ENCODE results near the gene ARL10.

The ARL10 gene

GRCh38 chr5:176410486-176411180 lies 45.3 kb downstream of the ARL10 start:
- DNase-seq (ENCODE audit: low read depth in 2 of 2, low spot score in 1 of 2) = no peak

- DNase-seq (ENCODE audit: low read depth in 2 of 2, low spot score in 1 of 2) = no peak
Observed at GRCh38 chr5:176412517-176413254, 47.4 kb downstream of the ARL10 start.

- DNase-seq (ENCODE audit: low read depth in 2 of 2, low spot score in 1 of 2) = no peak
Observed at GRCh38 chr5:176413255-176413565, 47.9 kb downstream of the ARL10 start.

- no peak for DNase-seq (ENCODE audit: low read depth in 2 of 2, low spot score in 1 of 2)
Observed at GRCh38 chr5:176413709-176414191, 48.5 kb downstream of the ARL10 start.

GRCh38 chr5:176414704-176415103 lies 49.4 kb downstream of the ARL10 start:
- no peak for DNase-seq (ENCODE audit: low read depth in 2 of 2, low spot score in 1 of 2)

- DNase-seq (ENCODE audit: low read depth in 2 of 2, low spot score in 1 of 2) = no peak
Observed at GRCh38 chr5:176415240-176415951, 50.1 kb downstream of the ARL10 start.

- DNase-seq (ENCODE audit: low read depth in 2 of 2, low spot score in 1 of 2) = peak; percentile 73 to 83
Observed at GRCh38 chr5:176415952-176416924, 51.0 kb downstream of the ARL10 start, which contains the start of gene CLTB. CLTB (minus strand) TSS chr5:176416539; CDS start chr5:176416363, 176 bp downstream.

- no peak for DNase-seq (ENCODE audit: low read depth in 2 of 2, low spot score in 1 of 2)
Observed at GRCh38 chr5:176416965-176417364, 51.7 kb downstream of the ARL10 start.

- DNase-seq (ENCODE audit: low read depth in 2 of 2, low spot score in 1 of 2) = no peak
Observed at GRCh38 chr5:176418251-176418650, 53.0 kb downstream of the ARL10 start.

- no peak for DNase-seq (ENCODE audit: low read depth in 2 of 2, low spot score in 1 of 2)
Observed at GRCh38 chr5:176420086-176420485, 54.8 kb downstream of the ARL10 start.

- no peak for DNase-seq (ENCODE audit: low read depth in 2 of 2, low spot score in 1 of 2)
Observed at GRCh38 chr5:176420972-176421544, 55.8 kb downstream of the ARL10 start.

- DNase-seq (ENCODE audit: low read depth in 2 of 2, low spot score in 1 of 2) = no peak
Observed at GRCh38 chr5:176424181-176424580, 58.9 kb downstream of the ARL10 start.

- DNase-seq (ENCODE audit: low read depth in 2 of 2, low spot score in 1 of 2) = no peak
Observed at GRCh38 chr5:176425138-176425537, 59.9 kb downstream of the ARL10 start.

- DNase-seq (ENCODE audit: low read depth in 2 of 2, low spot score in 1 of 2) = no peak
Observed at GRCh38 chr5:176425791-176426190, 60.5 kb downstream of the ARL10 start.

- DNase-seq (ENCODE audit: low read depth in 2 of 2, low spot score in 1 of 2) = no peak
Observed at GRCh38 chr5:176426876-176427275, 61.6 kb downstream of the ARL10 start.

GRCh38 chr5:176427971-176428370 lies 62.7 kb downstream of the ARL10 start:
- no peak for DNase-seq (ENCODE audit: low read depth in 2 of 2, low spot score in 1 of 2)

- no peak for DNase-seq (ENCODE audit: low read depth in 2 of 2, low spot score in 1 of 2)
Observed at GRCh38 chr5:176429972-176430371, 64.7 kb downstream of the ARL10 start.

Data from stimulated activated CD8-positive, alpha-beta memory T cell treated with anti-CD3 and anti-CD28 coated beads, Interleukin-4, amount 100 ng/mL, for 1 hour (primary cell).